Activated gamma-delta T cell treated with Interleukin-2 at 50 U/mL for 16 hours (primary cell): ENCODE data around the gene GPR68.
A peak's percentile ranks its signal among the peaks of the same experiment; 100 is the strongest.
"Not testable (repeated sequence)": the region's sequence is repeated elsewhere in the genome, so short reads cannot be mapped to it uniquely, and the experiment has no call there.

Experiments used
- DNase-seq: peaks from one replicate; pipeline ENCODE4 v3.0.0-alpha.2; 2020

GPR68 gene

GRCh38 chr14:91272341-91273272 is 28.1 kb upstream of the GPR68 start:
- DNase-seq: no peak

- DNase-seq: no peak
Measured at GRCh38 chr14:91271639-91272038, 27.1 kb upstream of the GPR68 start.

GRCh38 chr14:91270619-91271018 is 26.1 kb upstream of the GPR68 start:
- no peak for DNase-seq

- DNase-seq: no peak
Measured at GRCh38 chr14:91270188-91270587, 25.7 kb upstream of the GPR68 start.

- no peak for DNase-seq
Measured at GRCh38 chr14:91269076-91269991, 24.8 kb upstream of the GPR68 start.

GRCh38 chr14:91267965-91268437 is 23.5 kb upstream of the GPR68 start:
- no peak for DNase-seq

GRCh38 chr14:91266276-91266675 is 21.8 kb upstream of the GPR68 start:
- not testable (repeated sequence) for DNase-seq

GRCh38 chr14:91265404-91265803 is 20.9 kb upstream of the GPR68 start:
- no peak for DNase-seq

- peak; percentile 27 for DNase-seq
Measured at GRCh38 chr14:91264151-91265150, 19.9 kb upstream of the GPR68 start.

- DNase-seq: no peak
Measured at GRCh38 chr14:91263329-91263728, 18.8 kb upstream of the GPR68 start.

- DNase-seq: no peak
Measured at GRCh38 chr14:91261986-91262549, 17.6 kb upstream of the GPR68 start.

- peak; percentile 50 for DNase-seq
Measured at GRCh38 chr14:91261115-91261514, 16.6 kb upstream of the GPR68 start.

- DNase-seq: no peak
Measured at GRCh38 chr14:91258876-91259275, 14.4 kb upstream of the GPR68 start.

- no peak for DNase-seq
Measured at GRCh38 chr14:91258011-91258618, 13.6 kb upstream of the GPR68 start.

GRCh38 chr14:91257328-91258010 is 13.0 kb upstream of the GPR68 start:
- DNase-seq: no peak

- no peak for DNase-seq
Measured at GRCh38 chr14:91256661-91257060, 12.2 kb upstream of the GPR68 start.

GRCh38 chr14:91255026-91255695 is 10.7 kb upstream of the GPR68 start:
- DNase-seq: no peak

- no peak for DNase-seq
Measured at GRCh38 chr14:91254461-91254860, 10.0 kb upstream of the GPR68 start.

GRCh38 chr14:91253795-91254323 is 9.4 kb upstream of the GPR68 start:
- no peak for DNase-seq
